Measurements from ENCODE around the gene JUNB.
"Not testable (repeated sequence)": the region's sequence is repeated elsewhere in the genome, so short reads cannot be mapped to it uniquely, and the experiment has no call there.

DNA sequence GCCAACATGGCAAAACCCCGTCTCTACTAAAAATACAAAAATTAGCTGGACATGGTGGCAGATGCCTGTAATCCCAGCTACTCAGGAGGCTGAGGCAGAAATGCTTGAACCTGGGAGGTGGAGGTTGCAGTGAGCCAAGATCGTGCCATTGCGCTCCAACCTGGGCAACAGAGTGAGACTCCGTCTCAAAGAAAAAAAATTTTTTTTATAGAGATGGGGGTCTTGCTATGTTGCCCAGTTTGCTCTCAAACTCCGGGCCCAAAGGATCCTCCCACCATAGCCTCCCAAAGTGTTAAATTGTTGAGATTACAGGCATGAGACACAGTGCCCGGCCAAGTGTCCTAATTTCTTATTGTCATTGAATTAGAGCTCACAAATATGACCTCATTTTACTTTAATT, 25.9 kb downstream of the JUNB start:
- not testable (repeated sequence) for TF ChIP-seq ZEB2 (tag by site-specific recombination; IDR thresholded peaks at IDR 0.05); KLF1 (tag by site-specific recombination; IDR thresholded peaks at IDR 0.05); ZBTB7A (tag by site-specific recombination; IDR thresholded peaks at IDR 0.05; ENCODE audit: low read depth); ZNF174 (tag by site-specific recombination; IDR thresholded peaks at IDR 0.05); ZNF184 (tag by site-specific recombination; IDR thresholded peaks at IDR 0.05); ZNF2 (tag by site-specific recombination; IDR thresholded peaks at IDR 0.05)
- TF ChIP-seq, protein P1, sequence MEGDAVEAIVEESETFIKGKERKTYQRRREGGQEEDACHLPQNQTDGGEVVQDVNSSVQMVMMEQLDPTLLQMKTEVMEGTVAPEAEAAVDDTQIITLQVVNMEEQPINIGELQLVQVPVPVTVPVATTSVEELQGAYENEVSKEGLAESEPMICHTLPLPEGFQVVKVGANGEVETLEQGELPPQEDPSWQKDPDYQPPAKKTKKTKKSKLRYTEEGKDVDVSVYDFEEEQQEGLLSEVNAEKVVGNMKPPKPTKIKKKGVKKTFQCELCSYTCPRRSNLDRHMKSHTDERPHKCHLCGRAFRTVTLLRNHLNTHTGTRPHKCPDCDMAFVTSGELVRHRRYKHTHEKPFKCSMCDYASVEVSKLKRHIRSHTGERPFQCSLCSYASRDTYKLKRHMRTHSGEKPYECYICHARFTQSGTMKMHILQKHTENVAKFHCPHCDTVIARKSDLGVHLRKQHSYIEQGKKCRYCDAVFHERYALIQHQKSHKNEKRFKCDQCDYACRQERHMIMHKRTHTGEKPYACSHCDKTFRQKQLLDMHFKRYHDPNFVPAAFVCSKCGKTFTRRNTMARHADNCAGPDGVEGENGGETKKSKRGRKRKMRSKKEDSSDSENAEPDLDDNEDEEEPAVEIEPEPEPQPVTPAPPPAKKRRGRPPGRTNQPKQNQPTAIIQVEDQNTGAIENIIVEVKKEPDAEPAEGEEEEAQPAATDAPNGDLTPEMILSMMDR (tag by site-specific recombination; IDR thresholded peaks at IDR 0.05), result not testable (repeated sequence)
- TF ChIP-seq, protein P2, sequence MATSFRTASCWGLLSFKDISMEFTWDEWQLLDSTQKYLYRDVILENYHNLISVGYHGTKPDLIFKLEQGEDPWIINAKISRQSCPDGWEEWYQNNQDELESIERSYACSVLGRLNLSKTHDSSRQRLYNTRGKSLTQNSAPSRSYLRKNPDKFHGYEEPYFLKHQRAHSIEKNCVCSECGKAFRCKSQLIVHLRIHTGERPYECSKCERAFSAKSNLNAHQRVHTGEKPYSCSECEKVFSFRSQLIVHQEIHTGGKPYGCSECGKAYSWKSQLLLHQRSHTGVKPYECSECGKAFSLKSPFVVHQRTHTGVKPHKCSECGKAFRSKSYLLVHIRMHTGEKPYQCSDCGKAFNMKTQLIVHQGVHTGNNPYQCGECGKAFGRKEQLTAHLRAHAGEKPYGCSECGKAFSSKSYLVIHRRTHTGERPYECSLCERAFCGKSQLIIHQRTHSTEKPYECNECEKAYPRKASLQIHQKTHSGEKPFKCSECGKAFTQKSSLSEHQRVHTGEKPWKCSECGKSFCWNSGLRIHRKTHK (tag by site-specific recombination; IDR thresholded peaks at IDR 0.05), result not testable (repeated sequence)
- TF ChIP-seq, protein P3, sequence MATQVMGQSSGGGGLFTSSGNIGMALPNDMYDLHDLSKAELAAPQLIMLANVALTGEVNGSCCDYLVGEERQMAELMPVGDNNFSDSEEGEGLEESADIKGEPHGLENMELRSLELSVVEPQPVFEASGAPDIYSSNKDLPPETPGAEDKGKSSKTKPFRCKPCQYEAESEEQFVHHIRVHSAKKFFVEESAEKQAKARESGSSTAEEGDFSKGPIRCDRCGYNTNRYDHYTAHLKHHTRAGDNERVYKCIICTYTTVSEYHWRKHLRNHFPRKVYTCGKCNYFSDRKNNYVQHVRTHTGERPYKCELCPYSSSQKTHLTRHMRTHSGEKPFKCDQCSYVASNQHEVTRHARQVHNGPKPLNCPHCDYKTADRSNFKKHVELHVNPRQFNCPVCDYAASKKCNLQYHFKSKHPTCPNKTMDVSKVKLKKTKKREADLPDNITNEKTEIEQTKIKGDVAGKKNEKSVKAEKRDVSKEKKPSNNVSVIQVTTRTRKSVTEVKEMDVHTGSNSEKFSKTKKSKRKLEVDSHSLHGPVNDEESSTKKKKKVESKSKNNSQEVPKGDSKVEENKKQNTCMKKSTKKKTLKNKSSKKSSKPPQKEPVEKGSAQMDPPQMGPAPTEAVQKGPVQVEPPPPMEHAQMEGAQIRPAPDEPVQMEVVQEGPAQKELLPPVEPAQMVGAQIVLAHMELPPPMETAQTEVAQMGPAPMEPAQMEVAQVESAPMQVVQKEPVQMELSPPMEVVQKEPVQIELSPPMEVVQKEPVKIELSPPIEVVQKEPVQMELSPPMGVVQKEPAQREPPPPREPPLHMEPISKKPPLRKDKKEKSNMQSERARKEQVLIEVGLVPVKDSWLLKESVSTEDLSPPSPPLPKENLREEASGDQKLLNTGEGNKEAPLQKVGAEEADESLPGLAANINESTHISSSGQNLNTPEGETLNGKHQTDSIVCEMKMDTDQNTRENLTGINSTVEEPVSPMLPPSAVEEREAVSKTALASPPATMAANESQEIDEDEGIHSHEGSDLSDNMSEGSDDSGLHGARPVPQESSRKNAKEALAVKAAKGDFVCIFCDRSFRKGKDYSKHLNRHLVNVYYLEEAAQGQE (tag by site-specific recombination; IDR thresholded peaks at IDR 0.05), result not testable (repeated sequence)

All from HEK293 (cell line).